GM23338 (cell line): ENCODE results near the gene SCOC. TPM values are rescaled to one million over a fixed set of nuclear protein-coding genes. Genes with fewer than 3 reads are reported as not detected.

Experiments
- ATAC-seq: fragments of 200-7000 bp; cut with Tn5 transposase; 3 replicates; pipeline ENCODE4 v1.9.1; 2020
- DNase-seq: peaks from one replicate; pipeline ENCODE4 v3.0.0-alpha.2; 2015; ENCODE audit warnings: low spot score
- H2AFZ ChIP-seq: fragments of 200-600 bp; sonication (generic); 2 replicates; pipeline ENCODE4 v1.8.0; 2016; ENCODE audit warnings: antibody characterized with exemption, mild to moderate bottlenecking, moderate library complexity
- H3F3A ChIP-seq: fragments of 200-600 bp; sonication (generic); replicated peaks from 2 replicates; pipeline ENCODE4 v1.8.0; 2017; ENCODE audit warnings: antibody characterized with exemption, mixed run types, low read depth
- H3K27ac ChIP-seq: fragments of 200-600 bp; sonication (generic); 2 replicates; pipeline ENCODE4 v1.6.1; 2016; ENCODE audit warnings: low read depth
- H3K27me3 ChIP-seq: fragments of 200-600 bp; sonication (generic); 2 replicates; pipeline ENCODE4 v1.8.0; 2016; ENCODE audit warnings: mild to moderate bottlenecking, mixed run types, moderate library complexity; ENCODE audit not compliant: insufficient read depth
- H3K36me3 ChIP-seq: fragments of 200-600 bp; sonication (generic); 2 replicates; pipeline ENCODE4 v1.8.0; 2016; ENCODE audit warnings: mild to moderate bottlenecking; ENCODE audit not compliant: insufficient read depth
- H3K4me1 ChIP-seq: fragments of 200-600 bp; sonication (generic); 2 replicates; pipeline ENCODE4 v1.8.0; 2016; ENCODE audit warnings: mild to moderate bottlenecking, moderate library complexity; ENCODE audit not compliant: insufficient read depth
- H3K4me2 ChIP-seq: fragments of 200-600 bp; sonication (generic); 2 replicates; pipeline ENCODE4 v1.7.1; 2017; ENCODE audit warnings: mixed run types
- H3K4me3 ChIP-seq: fragments of 200-600 bp; sonication (generic); 2 replicates; pipeline ENCODE4 v1.6.1; 2016; ENCODE audit warnings: mixed run types
- H3K79me2 ChIP-seq: fragments of 200-600 bp; sonication (generic); replicated peaks from 2 replicates; pipeline ENCODE4 v1.8.0; 2017; ENCODE audit warnings: mild to moderate bottlenecking; ENCODE audit not compliant: insufficient read depth
- H3K9me2 ChIP-seq: fragments of 200-600 bp; sonication (generic); 2 replicates; pipeline ENCODE4 v1.8.0; 2017; ENCODE audit not compliant: insufficient read depth
- H4K20me1 ChIP-seq: fragments of 200-600 bp; sonication (generic); replicated peaks from 2 replicates; pipeline ENCODE4 v1.8.0; 2017; ENCODE audit warnings: mild to moderate bottlenecking; ENCODE audit not compliant: insufficient read depth
- H3K27ac Mint-ChIP-seq: 2 replicates; pipeline ENCODE4 v1.8.0; 2020; ENCODE audit warnings: inconsistent platforms, mild to moderate bottlenecking, moderate library complexity, mixed read lengths
- H3K27me3 Mint-ChIP-seq: 3 replicates; pipeline ENCODE4 v1.8.0; 2022; ENCODE audit warnings: low read depth, mild to moderate bottlenecking, moderate library complexity, mixed read lengths, inconsistent platforms; ENCODE audit not compliant: insufficient read depth, poor library complexity
- H3K36me3 Mint-ChIP-seq: 3 replicates; pipeline ENCODE4 v1.8.0; 2021; ENCODE audit warnings: low read depth, mild to moderate bottlenecking, inconsistent platforms, moderate library complexity, mixed read lengths
- H3K4me1 Mint-ChIP-seq: 3 replicates; pipeline ENCODE4 v1.8.0; 2020; ENCODE audit warnings: mild to moderate bottlenecking, inconsistent platforms, mixed read lengths
- H3K4me3 Mint-ChIP-seq: 3 replicates; pipeline ENCODE4 v1.8.0; 2021; ENCODE audit warnings: moderate library complexity, mild to moderate bottlenecking, inconsistent platforms, mixed read lengths
- H3K9me3 Mint-ChIP-seq: 3 replicates; pipeline ENCODE4 v1.8.0; 2020; ENCODE audit warnings: moderate library complexity, mild to moderate bottlenecking, inconsistent platforms, mixed read lengths
- CREB1 ChIP-seq: fragments of 250-450 bp; sonication (Bioruptor Pico); IDR thresholded peaks from 2 replicates; pipeline ENCODE4 v1.5.0; 2020; ENCODE audit warnings: low read depth, mild to moderate bottlenecking, moderate library complexity
- EZH2 ChIP-seq: fragments of 200-600 bp; sonication (generic); IDR thresholded peaks from one replicate; pipeline ENCODE4 v1.8.0; 2017; ENCODE audit warnings: antibody characterized with exemption, mild to moderate bottlenecking, low read depth; ENCODE audit not compliant: unreplicated experiment
- EZH2phosphoT487 ChIP-seq: fragments of 200-600 bp; sonication (generic); IDR thresholded peaks from one replicate; pipeline ENCODE4 v1.8.1; 2018; ENCODE audit warnings: antibody characterized with exemption; ENCODE audit not compliant: unreplicated experiment
- JUNB ChIP-seq: IDR thresholded peaks from one replicate; pipeline ENCODE4 v1.6.1; 2016; ENCODE audit warnings: antibody characterized with exemption; ENCODE audit not compliant: unreplicated experiment
- NANOG ChIP-seq: IDR thresholded peaks from 2 replicates; pipeline ENCODE4 v1.6.1; 2016; ENCODE audit warnings: antibody characterized with exemption, borderline replicate concordance
- POLR2AphosphoS5 ChIP-seq: IDR thresholded peaks from 2 replicates; pipeline ENCODE4 v1.6.1; 2016; ENCODE audit warnings: antibody characterized with exemption, low read depth
- STAT1 ChIP-seq: IDR thresholded peaks from one replicate; pipeline ENCODE4 v1.6.1; 2016; ENCODE audit warnings: antibody characterized with exemption; ENCODE audit not compliant: unreplicated experiment
- ZNF114 ChIP-seq: fragments of 250-450 bp; sonication (Bioruptor Pico); IDR thresholded peaks from 2 replicates; pipeline ENCODE4 v1.5.0; 2020; ENCODE audit warnings: mild to moderate bottlenecking, moderate library complexity
- ZNF331 ChIP-seq: fragments of 250-450 bp; sonication (Bioruptor Pico); IDR thresholded peaks from 2 replicates; pipeline ENCODE4 v1.5.0; 2020; ENCODE audit warnings: low read depth, mild to moderate bottlenecking, moderate library complexity
- ZNF462 ChIP-seq: fragments of 250-450 bp; sonication (Bioruptor Pico); IDR thresholded peaks from 2 replicates; pipeline ENCODE4 v1.5.0; 2020; ENCODE audit warnings: mild to moderate bottlenecking, moderate library complexity
- polyA plus RNA-seq: library from polyadenylated mRNA; unstranded; fragments of >200 nt; fragmentation: Nextera tagmentation; extraction: Ambion mirVana; gene quantifications from 2 replicates; pipeline ENCODE4 v1.2.1, GENCODE V29; 2016
- total RNA-seq: library from RNA; depleted of rRNA; stranded (reverse); fragments of >200 nt; shearing (Covaris generic); gene quantifications from 2 replicates; pipeline ENCODE4 v1.2.3, GENCODE V29; 2014
- TF ChIP-seq, protein P1 (sequence below): IDR thresholded peaks from 2 replicates; pipeline ENCODE4 v1.6.1; 2016; ENCODE audit warnings: antibody characterized with exemption
- TF ChIP-seq, protein P2 (sequence below): IDR thresholded peaks from one replicate; pipeline ENCODE4 v1.6.1; 2018; ENCODE audit warnings: antibody characterized with exemption; ENCODE audit not compliant: unreplicated experiment
- TF ChIP-seq, protein P3 (sequence below), 2 experiments: fragments of 200-600 bp in 1 of 2; sonication (generic) in 1 of 2; conservative IDR thresholded peaks; 2 replicates each; pipeline versions ENCODE4 v1.5.1 to v1.6.1; 2016 to 2017; ENCODE audit warnings: antibody characterized with exemption in 2 of 2, low read depth in 2 of 2, mild to moderate bottlenecking in 2 of 2, moderate library complexity in 1 of 2

SCOC gene
- total and polyA plus RNA-seq, 2 experiments from 2014 or later = 47.2 to 59.5 TPM

GRCh38 chr4:140336730-140337129 is 36.7 kb upstream of the SCOC start:
- H3K4me3 ChIP-seq = no peak overlapping the region
- no peaks in the 10 kb centered on the region for H3K4me1 ChIP-seq
- H3K4me2 ChIP-seq = no peak overlapping the region
- H3K27ac Mint-ChIP-seq = no peak overlapping the region
- H3K79me2 ChIP-seq = no peaks in the 10 kb centered on the region
- no peaks in the 10 kb centered on the region for H4K20me1 ChIP-seq
- DNase-seq (no peak), ATAC-seq (no peak)
- H3K36me3 ChIP-seq = no peaks in the 10 kb centered on the region
- H3K4me1 Mint-ChIP-seq = no peaks in the 10 kb centered on the region; the same call in 2 of the 3 replicates
- no peak for TF ChIP-seq STAT1
- no peak for TF ChIP-seq NANOG
- TF ChIP-seq ZNF462 (CRISPR knock-in tag) = no peak
- TF ChIP-seq, protein P1, sequence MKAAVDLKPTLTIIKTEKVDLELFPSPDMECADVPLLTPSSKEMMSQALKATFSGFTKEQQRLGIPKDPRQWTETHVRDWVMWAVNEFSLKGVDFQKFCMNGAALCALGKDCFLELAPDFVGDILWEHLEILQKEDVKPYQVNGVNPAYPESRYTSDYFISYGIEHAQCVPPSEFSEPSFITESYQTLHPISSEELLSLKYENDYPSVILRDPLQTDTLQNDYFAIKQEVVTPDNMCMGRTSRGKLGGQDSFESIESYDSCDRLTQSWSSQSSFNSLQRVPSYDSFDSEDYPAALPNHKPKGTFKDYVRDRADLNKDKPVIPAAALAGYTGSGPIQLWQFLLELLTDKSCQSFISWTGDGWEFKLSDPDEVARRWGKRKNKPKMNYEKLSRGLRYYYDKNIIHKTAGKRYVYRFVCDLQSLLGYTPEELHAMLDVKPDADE = no peak
- no peak for TF ChIP-seq POLR2AphosphoS5
- TF ChIP-seq ZNF331 (CRISPR knock-in tag) = no peak
- TF ChIP-seq JUNB = no peak
- no peak for TF ChIP-seq ZNF114 (CRISPR knock-in tag)
- TF ChIP-seq EZH2 = no peak
- TF ChIP-seq, protein P2, sequence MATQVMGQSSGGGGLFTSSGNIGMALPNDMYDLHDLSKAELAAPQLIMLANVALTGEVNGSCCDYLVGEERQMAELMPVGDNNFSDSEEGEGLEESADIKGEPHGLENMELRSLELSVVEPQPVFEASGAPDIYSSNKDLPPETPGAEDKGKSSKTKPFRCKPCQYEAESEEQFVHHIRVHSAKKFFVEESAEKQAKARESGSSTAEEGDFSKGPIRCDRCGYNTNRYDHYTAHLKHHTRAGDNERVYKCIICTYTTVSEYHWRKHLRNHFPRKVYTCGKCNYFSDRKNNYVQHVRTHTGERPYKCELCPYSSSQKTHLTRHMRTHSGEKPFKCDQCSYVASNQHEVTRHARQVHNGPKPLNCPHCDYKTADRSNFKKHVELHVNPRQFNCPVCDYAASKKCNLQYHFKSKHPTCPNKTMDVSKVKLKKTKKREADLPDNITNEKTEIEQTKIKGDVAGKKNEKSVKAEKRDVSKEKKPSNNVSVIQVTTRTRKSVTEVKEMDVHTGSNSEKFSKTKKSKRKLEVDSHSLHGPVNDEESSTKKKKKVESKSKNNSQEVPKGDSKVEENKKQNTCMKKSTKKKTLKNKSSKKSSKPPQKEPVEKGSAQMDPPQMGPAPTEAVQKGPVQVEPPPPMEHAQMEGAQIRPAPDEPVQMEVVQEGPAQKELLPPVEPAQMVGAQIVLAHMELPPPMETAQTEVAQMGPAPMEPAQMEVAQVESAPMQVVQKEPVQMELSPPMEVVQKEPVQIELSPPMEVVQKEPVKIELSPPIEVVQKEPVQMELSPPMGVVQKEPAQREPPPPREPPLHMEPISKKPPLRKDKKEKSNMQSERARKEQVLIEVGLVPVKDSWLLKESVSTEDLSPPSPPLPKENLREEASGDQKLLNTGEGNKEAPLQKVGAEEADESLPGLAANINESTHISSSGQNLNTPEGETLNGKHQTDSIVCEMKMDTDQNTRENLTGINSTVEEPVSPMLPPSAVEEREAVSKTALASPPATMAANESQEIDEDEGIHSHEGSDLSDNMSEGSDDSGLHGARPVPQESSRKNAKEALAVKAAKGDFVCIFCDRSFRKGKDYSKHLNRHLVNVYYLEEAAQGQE = no peak
- TF ChIP-seq CREB1 = no peak
- TF ChIP-seq, protein P3, sequence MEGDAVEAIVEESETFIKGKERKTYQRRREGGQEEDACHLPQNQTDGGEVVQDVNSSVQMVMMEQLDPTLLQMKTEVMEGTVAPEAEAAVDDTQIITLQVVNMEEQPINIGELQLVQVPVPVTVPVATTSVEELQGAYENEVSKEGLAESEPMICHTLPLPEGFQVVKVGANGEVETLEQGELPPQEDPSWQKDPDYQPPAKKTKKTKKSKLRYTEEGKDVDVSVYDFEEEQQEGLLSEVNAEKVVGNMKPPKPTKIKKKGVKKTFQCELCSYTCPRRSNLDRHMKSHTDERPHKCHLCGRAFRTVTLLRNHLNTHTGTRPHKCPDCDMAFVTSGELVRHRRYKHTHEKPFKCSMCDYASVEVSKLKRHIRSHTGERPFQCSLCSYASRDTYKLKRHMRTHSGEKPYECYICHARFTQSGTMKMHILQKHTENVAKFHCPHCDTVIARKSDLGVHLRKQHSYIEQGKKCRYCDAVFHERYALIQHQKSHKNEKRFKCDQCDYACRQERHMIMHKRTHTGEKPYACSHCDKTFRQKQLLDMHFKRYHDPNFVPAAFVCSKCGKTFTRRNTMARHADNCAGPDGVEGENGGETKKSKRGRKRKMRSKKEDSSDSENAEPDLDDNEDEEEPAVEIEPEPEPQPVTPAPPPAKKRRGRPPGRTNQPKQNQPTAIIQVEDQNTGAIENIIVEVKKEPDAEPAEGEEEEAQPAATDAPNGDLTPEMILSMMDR (conservative IDR thresholded peaks at IDR 0.05; ENCODE audit: low read depth in 2 of 2) = no peak
- no peak for TF ChIP-seq EZH2phosphoT487
- H3K27ac ChIP-seq = no peak overlapping the region
- H3K9me2 ChIP-seq = no peaks in the 10 kb centered on the region
- no peak overlapping the region for H3K4me3 Mint-ChIP-seq
- H3K9me3 Mint-ChIP-seq = peaks cover 7% of the 10 kb centered on the region; the same call in 2 of the 3 replicates
- no peaks in the 10 kb centered on the region for H3F3A ChIP-seq
- no peaks in the 10 kb centered on the region for H3K27me3 ChIP-seq
- no peaks in the 10 kb centered on the region for H3K27me3 Mint-ChIP-seq
- no peaks in the 10 kb centered on the region; the same call in 2 of the 3 replicates for H3K36me3 Mint-ChIP-seq
- no peak overlapping the region for H2AFZ ChIP-seq
